GM18868 (cell line): ENCODE data around the gene TBKBP1.

Experiments used
- ATAC-seq: cut with Tn5 transposase; IDR thresholded peaks from one replicate; pipeline ENCODE4 v1.9.1; 2021; ENCODE audit warnings: mild to moderate bottlenecking, moderate library complexity; ENCODE audit not compliant: unreplicated experiment

TBKBP1 gene

GRCh38 chr17:47698749-47699535 lies 5.0 kb downstream of the TBKBP1 start:
- no peak for ATAC-seq

DNA sequence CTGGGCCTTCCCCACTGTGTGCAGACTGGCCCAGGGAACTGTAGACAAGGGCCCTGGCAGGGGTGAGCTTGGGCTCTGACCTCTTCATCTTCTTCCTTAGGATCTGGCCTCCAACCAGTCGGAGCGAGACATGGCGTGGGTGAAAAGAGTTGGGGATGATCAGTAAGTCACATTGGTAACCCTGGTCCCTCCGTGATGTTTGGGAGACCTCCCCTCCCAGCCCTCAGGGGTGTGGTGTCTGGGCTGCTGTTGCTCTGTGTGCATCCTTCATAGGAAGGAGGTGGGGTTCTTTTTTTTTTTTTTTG lies 5.5 kb downstream of the TBKBP1 start:
- no peak for ATAC-seq

DNA sequence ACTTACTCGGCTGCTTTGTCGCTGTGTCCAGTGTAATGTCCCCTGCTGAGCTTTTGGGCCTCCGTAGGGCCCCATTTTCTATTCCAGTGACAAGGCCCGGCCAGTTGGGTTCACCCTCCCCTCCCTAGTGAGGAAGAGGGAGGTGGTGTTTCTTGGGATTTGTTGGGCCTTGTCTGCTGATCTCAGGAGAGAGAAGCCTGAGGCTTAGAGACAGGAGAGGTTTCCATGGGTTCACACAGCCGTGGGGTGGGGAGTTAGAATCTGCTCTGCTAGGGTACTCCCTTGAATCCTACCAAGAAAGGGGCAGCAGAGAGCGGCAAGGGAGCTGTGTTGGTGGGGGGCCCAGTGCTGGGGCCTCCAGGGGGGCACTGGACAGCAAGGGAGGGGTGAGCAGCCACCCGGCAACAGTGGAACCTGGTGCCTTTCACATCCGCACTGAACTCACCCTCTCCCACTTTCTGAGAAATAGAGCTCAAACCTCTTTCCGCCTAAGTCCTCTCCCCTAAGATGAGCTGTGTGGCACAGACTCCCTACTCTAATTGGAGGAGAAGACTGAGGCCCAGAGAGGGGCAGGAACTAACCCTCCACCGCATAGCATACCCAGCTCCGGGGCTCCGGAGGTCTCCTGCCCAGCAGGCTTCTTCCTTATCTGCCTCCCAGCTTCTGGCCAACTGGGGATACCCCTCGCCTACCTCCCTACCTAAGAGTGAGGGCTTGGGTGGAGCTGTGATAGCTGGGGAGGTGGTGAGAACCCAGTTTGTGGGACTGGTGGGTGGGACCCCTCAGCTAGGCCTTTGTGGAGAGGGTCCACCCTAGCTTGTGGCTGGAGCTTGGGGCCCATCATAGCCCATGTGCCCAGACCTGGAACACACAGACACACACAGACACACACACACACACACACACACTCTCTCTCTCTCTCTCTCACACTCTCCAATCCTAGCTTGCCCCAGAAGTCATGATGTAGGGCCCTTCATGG lies 6.8 kb downstream of the TBKBP1 start:
- no peak for ATAC-seq

- no peak for ATAC-seq
Observed at GRCh38 chr17:47701608-47702007, 7.6 kb downstream of the TBKBP1 start.

DNA sequence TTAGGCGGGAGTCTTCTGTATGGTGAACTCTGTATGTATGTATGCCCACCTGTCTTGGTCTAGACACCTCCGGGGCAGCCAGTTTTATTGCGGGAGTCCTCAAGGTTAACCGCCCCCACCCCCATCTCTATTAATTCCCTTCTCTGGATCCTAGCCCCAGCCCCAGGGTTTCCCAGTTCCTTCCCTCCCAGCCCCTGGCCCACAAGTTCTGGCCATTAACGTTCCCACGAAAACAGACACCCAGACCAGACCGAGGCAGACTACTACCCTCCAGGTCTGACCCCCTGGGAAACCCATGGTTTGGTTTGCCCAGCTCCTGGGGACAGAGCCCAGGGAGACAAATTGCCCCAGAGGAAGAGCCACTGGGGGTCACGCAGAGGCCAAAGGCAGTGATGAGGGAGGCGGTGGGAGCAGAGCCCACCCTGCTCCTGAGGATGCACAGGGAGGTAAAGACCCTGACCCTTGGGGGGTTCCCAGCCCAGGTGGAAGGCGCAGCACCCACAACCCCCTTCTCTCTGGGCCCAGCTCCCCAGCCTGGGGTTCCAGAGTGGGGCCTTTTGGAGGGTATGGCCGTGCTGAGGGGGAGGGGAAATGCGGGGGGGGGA lies 8.5 kb downstream of the TBKBP1 start:
- ATAC-seq, result no peak

- ATAC-seq, result no peak
Observed at GRCh38 chr17:47703191-47703591, 9.2 kb downstream of the TBKBP1 start.

- ATAC-seq, result no peak
Observed at GRCh38 chr17:47703671-47704070, 9.7 kb downstream of the TBKBP1 start.

GRCh38 chr17:47704116-47704515 lies 10.2 kb downstream of the TBKBP1 start:
- no peak for ATAC-seq

GRCh38 chr17:47704736-47705135 lies 10.8 kb downstream of the TBKBP1 start:
- ATAC-seq, result no peak

DNA sequence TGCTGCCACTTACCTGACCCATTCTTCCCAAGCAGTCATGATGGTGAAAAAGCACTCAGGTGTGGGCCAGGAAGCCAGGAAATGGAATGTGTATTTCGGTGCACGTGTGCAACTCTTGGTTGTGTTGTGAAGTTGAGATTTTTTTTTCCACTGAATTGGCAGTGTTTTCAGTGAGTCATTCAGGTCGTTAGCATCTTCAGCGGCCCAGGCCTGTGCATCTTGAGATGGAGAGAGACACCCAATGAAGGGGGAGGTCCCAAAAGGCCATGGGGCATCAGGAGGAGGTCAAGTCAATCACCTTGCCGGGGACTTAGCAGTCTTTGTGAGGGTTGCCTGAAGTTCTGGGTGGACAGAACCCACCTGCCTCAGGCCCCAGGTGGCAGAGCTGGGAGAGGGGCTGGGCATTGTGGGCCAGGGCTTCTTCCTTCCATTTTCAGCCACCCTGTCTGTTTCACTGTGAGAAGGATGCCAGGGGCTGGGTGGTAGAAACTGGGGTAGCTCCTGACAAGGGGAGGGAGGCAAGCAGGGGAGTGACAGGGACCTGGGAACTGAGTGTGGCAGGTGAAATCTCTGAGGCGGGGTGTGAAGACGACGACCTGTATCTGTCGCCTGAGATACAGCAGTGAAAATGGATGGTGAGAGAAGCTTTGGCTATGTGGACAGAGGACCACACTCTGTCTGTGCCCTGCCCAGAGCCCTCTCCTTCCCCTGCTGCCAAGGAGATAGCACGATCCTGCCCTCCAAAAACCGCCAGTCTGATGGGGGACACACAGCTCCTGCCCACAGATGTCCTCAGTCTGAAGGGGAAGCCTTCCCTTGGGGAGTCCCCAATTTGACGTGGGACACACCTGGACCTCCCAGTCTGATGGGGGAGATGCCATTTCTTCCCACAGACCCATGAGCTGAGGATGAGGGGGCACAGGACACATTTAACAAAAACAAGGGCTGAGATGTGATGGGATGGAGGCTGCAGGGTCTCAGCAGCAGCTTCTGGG lies 11.9 kb downstream of the TBKBP1 start:
- no peak for ATAC-seq

GRCh38 chr17:47707056-47707804 lies 13.3 kb downstream of the TBKBP1 start:
- ATAC-seq, result no peak

DNA sequence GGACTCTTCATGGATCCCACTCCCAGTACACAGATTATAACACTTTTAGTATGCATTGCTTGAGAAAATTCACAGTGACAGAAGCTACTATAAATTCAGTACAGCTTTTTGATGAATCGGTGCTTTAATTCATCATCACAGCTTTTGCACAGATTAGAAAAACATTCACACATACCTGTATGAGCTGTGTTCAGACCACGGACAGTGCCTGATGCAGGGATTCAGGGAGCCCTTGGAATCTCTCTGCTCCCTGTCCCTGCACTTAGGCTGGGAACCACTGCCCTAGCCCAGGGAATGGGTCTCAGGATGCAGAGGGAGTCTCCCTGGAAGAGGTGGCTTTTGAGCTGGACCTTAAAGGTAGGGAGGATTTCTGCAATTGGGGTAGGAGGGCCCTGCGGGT lies 13.9 kb downstream of the TBKBP1 start:
- no peak for ATAC-seq

GRCh38 chr17:47708312-47708863 lies 14.4 kb downstream of the TBKBP1 start:
- ATAC-seq, result no peak

- ATAC-seq, result no peak
Observed at GRCh38 chr17:47708864-47709541, 15.0 kb downstream of the TBKBP1 start.

DNA sequence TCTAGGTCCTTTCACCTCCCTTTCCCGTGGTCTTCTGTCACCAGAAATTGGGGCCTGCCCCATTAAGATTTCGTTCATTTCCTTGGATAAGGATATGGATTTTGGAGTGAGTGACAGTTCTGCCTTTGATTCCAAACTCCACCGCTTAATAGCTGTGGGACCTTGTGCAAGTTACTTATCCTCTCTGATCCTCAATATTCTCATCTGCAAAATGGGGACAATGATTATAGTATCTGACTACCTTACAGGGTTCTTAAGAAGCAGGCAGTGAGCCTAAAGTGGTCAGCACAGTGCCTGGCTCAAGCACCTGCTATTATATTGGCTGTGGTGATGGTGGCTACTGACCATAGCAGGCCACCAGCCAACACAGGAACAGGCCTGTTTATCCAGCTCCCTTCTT lies 15.6 kb downstream of the TBKBP1 start:
- ATAC-seq, result no peak

DNA sequence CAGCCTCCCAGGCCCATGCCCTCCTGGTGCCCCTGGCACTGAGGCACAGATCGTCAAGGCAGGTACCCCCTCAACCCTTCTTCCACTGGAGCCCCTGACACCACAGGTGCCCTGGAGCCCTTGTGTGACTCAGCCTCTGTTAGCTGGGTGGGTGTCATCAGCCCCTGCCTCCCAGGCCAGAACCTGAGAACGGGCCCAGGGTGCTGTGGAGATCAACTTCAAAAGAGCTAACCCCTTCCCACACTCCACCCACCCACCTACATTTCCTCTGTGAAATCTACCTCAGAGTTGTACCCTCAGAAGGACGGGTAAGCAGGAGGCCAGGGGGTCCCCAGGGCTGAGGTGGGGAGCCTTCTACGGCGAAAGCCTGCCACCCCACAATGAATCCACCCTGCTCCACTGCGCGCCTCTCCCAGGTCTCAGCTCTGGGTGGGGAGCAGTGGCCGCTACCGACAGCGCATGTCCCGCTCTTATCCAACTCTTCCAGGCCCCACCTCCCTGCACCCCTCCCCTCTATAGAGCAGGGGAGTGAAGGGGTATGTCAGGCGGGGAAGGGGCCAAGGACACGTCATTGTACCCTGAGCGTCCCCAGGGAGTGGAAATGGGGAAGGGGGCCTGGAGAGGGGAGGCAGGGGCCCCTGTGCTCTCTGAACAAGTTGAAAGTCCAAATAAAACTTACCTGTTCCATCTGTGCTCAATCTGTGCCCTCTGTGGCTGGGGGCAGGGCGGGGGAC lies 17.6 kb downstream of the TBKBP1 start:
- ATAC-seq, result no peak

DNA sequence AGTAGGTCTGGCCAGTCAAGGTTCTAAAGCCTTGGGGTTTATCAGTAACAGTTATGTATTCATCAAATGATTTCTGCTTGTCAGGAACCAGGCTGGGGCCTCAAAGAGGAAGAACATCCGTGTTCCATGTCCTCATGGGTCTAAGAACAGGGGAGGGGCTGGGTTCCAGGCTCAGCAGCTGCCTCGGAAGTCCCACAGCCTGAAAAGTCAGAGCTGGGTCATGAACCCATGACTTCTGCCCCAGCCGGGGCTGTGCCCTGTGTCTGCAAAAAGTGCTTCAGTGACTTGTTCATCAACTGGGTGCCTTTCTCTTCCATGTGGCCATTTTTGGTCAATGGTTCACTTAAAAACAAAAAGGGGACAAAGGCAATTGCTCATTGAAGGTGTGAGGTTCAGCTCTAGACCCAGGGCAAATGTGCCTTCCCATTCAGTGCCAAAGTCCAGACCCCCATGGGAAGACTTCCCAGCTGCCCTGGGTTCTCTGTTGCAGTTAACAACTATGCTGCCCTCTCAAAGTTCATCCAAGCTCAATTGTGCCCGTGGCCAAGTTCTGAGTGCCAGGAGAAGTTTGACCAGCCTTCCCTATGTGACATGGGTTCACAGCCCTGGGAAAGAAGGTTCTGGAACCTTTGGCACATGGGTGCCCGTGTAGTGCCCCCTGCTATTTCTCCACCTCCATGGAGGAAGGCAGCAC lies 18.5 kb downstream of the TBKBP1 start:
- no peak for ATAC-seq
